Hematopoietic multipotent progenitor cell treated with erythropoietin and hydrocortisone succinate and interleukin-3 and kit ligand, for 17 days (in vitro differentiated cells): ENCODE results near the gene IQCE.

Experiments used
- DNase-seq: peaks from one replicate; pipeline ENCODE4 v3.0.0-alpha.2; 2015; ENCODE audit warnings: low spot score

IQCE gene

DNA sequence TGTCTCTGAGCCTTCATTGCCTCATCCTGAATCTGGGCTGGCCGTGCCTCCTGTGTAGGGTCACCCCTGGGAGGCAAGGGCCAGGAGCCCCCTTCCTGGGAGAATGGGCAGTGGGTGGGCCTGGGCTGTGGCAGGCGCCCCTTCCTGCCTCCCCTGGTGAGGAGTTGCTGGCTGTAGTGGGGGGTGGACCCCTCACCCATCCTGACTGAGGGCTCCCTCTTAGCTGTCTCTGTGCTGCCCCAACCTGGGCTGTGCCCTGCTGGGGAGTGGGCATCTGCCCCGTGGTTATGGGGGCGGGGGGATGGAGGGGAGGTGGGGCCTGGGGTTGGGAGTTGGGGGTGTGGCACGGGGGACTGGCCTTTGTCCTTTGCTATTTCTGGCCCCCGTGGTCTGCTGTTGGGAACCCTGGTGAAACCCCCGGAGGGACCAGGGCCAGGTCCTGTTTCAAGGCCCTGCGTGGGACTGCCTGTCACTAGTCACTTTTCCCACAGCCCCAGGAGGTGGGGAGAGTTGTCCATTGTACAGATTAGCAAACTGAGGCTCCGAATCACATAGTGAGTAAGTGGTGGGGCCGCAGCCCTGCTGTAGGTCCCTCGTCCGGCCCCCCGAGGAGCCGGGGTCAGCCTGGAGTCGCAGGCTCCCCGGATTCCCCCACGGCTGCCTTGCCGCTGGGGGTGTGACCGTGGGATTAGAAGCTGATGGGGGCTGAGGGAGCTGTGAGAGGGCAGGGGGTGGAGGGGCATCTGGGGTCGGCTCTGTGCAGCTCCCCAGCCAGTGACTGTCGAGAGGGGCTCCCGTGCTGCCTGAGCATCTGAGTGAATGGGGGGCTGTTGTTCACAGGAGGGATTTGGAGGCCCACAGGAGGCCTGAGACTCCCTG, 75.7 kb downstream of the IQCE start:
- DNase-seq: no peak

DNA sequence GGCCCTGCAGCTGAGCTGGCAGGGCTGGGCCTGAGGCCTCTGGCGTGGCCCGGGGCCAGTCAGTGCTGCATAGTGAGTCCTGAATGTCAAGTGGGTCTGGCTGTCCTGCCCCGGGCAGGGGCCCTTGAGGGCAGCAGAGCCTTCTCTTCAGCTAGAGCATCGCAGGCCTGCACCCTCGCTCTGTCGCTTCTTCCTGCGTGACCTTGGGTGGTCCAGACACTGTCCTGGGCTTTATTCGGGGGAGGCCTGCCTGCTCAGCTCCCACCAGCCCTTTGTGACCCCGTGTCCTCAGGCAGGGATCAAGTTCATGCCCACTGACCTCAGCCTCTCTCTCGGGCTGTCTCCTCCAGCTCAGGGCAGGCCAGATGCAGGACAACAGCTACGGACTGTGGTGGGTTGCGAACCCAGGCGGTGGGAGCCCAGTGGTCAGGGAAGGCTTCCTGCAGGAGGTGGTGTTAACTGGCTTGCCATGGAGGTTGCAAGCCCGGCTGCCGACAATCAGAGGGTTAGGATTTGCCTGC, 76.4 kb downstream of the IQCE start:
- no peak for DNase-seq

DNA sequence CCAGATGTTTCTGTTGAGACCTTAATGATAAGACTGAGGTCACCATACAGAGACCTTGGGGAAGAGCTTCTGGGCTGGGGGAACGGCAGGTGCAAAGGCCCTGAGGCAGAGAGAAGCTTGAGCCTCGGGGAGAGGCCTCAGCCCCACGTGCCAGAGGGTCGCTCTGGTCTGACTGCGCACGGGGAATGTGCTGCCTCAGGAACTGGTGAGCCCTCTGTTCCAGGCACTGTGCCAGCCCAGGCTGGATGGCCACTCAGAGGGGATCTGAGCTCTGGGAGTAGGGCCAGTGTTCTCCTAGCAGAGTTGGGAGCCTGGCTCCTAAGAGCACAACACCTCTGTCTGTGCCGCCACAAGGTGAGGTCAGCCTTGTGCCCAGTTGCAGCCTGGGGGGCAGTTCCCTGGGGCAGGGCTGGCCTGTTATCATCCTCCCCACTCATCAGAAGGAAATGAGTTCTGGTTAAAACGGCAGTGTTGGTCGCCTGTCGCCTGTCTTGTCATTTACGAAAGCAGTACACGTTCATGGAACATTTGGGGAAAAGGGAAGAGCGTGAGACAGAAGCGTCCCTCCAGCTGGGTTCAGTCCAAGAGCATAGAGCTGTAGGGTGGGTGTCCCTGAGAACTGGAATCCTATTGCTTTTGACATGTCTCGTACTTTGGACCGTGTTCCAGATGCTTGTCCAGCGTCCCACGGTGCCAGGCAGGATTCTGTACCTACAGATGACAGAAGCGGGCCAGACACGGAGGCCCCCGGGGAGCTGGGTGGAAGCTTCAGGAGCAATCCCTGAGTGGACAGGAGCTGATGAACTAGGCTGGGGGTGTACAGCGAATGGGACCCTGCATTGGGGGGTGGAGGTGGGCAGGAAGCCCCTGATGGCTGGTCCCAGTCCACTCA, 77.3 kb downstream of the IQCE start:
- no peak for DNase-seq

DNA sequence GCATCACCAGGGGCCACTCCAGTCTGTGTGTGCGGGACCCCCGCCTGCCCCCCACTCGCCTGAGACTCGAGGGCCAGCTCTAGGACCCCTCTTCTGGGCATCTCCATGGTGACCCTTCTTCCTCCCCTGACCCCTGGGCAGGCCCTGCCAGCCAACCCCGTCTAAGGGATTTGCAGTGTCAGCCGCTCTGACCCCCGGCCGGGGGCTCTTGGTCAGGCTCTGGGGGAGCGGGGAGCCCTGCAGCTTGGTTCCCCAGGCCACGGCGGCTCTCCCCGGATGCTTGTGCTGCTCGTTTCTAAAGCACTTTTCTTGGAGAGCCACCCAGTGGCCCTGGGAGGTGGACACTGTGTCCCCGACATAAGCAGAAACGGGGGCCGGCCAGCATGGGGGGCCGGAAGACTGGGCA, 78.3 kb downstream of the IQCE start:
- DNase-seq: no peak

DNA sequence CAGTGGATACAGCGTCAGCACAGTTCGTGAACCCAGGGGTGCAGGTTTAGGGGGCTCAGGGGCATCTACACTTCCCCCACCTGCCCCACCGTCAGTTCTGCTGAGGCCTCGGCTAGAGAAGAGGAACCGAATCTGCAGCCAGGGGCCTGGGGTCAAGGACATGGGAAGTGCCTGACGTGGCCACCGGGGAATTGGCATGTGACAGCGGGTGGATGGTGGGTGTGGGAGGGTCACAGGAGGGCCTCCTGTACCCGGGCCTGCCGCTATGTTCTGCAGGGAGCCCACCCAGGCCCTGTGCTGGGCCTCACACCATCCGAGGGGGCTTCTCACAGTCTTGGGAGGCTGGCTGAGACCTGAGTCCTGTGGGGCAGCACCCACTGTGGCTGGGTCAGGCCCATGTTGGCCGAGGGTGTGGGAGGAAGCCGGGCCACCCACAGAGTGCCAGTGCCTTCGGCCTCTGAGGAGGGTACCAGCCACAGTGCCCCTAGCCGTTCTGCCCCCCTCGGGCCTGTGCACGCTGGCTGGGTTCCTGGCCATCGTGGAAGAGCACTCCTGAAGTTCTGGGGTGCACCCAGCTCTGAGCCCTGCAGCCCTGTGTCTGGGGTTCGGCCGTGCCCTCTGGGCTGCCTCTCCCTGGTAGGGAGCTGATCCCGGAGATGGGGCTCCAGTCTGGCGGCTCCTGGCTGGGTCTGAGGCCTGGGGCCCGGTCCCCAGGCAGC, 78.9 kb downstream of the IQCE start:
- no peak for DNase-seq

DNA sequence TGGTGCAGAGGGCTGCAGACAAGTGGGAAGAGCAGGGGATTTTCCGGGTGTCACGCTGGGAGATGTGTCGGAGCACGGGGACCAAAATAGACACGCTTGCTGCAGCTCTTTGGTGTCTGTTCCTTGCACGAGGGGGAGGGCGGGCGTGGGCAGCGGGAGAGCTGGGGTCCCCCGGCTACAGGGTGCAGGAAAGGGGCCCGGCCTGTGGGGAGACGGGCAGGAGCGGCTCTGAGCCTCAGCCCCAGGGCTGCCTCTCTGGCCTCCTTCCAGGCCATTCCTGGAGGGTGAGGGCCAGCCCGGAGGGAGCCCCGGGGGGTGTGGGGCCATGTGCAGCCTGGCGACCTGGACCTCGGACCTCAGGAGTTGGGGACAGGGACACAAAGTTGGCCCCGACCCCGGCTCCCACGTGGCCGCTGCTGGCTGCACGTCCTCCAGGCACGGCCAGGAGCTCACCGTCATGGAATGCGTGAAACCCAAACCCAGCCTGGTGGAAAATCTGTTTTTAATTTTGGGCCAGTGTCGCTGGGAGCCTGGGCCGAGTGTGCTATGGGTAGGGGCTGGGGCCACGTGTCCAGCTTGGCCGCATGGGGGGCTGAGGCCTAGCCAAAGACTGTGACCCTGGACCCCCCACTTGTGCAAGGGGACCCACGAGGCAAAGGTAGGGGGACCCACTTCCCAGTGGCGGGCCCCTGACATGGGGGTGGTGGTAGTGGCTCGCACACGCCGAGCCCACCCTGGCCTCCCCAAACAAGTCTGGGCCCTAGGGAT, 79.6 kb downstream of the IQCE start:
- no peak for DNase-seq

DNA sequence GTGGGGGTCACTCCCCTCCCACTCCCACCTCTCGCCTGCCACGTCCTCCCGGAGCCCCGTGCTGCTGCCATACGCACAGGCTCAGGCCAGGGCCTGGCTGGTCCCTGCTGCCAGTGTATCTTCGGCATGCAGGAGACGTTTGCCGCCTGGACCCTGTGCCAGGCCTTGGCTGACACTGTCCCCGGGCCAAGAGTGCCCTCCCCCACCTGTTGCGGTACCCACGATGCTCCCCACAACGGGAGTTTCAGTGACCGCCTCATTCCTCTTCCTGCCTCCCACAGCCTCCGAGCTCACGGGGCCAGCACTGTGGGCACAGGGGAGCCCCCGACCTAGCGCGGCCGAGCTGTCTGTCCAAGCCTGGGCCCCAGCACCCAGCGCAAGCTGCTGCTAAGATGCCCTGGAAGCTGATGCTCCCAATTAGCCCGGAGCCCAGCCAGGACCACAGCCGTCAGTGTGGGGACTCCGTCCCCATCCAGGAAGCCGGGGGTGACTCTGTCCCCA, 80.5 kb downstream of the IQCE start:
- no peak for DNase-seq

DNA sequence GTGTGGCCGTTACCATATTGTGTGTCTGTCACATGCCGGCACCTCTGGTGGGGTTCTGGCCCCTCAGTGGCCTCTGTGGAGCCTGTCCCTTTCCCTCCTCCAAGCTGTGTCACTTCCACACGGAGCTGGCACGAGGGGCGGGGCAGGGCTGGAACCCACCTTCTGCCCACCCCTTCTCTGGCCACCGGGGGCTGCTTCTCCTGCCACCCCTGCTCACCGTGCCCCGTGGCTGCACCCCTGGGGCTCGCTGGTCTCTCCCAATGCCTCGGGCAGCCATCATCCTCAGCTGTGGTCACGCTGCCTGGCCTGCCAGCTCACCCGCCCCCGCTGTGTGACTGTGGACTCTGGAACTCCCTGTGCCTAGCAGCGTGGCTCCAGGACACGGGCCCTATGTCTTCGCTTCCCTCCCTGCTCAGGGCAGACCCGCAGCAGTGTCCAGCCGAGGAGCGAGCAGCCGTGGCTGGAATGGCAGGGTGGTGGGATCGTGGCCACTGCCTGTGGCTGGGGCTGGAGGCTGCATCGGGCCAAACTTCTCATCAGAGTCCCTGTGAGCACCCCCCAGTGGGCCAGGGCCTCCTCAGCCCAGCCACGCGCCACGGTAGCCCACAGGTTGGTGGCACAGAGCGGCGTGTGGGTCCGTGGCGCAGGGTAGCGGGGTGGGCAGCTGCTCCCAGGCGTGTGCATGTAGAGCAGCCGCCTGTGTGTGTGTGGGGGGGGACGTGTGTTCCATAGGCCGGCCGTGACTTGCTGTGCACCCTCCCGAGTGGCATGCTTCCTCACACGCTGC, 81.1 kb downstream of the IQCE start:
- DNase-seq: no peak

DNA sequence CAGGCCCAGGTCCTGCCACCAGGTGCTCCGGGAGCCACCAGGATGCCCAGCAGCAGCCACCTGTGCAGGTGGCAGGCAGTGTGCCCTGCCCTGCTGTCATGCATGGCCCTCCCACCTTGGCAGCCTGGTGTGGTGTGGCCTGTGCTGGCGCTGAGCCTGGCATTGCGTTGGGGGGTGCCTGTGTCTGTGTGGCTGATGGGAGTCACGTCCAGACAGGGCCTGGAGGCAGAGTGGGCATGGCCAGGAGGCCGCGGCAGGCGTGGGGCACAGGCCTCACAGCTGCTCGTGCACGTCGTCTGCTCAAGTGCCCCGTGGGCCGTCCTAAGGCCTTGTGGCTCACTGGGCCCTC, 81.7 kb downstream of the IQCE start:
- no peak for DNase-seq

DNA sequence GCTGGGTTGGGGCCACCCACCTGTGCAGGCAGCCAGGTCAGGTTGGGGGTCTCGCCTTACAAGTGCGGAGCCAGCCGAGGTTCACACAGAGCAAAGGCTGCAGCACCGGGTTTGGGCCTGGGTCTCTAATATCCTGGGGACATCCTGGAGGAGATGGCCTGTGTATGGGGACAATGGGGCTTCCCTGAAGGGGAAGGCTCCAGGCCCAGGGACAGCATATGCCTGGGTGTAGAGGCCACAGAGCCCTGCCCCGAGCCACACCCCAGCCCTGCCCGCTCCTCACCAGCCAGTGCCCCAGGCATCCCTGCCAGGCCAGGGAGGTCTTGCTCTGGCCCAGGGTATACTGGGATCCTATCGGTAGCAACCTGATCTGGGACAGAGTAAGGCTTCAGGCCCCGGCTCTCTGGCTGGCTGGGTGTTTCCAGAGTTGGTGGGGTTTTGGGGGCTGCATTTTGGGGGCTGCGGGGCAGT, 82.1 kb downstream of the IQCE start:
- DNase-seq: no peak

DNA sequence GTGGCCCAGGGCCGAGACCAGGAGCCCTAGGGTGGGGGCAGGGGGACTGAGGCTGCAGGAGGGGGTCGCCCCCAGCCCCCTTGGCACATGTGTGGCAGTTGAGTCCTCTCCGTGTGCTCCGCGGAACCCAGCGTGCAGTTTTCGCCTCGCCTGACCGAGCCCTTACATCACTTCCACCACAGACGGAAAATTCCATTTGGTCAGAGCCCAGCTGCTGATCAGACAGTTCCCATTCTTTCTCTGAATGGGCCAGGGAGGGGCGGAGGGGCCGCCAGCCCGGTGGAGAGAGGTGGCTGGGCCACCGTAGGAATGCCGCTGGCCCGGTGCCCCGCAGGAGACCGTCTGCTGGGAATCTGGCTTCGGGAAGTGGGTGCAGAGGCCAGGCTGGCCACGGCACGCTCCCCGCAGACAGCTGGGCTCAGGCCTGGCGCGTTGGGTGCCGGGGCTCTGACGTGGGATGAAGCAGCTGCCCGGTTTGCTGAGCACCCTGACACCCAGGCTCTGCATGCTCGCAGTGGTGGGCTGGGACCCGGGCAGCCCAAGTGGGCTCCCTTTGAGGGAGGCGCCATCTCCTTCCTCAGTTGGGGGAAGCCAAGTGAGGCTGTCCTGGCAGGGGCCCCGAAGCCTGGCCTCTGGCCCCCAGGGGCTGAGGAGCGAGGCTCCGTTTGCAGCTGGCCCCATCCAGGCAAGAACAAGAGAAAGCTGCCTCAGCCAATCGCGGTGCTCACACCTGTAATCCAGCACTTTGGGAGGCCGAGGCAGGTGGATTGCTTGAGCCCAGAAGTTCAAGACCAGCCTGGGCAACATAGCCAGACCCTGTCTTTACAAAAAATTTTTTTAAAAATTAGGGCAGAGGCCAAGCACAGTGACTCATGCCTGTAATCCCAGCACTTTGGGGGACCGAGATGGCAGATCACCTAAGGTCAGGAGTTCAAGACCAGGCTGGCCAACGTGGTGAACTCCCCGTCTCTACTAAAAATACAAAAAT, 82.9 kb downstream of the IQCE start:
- no peak for DNase-seq

DNA sequence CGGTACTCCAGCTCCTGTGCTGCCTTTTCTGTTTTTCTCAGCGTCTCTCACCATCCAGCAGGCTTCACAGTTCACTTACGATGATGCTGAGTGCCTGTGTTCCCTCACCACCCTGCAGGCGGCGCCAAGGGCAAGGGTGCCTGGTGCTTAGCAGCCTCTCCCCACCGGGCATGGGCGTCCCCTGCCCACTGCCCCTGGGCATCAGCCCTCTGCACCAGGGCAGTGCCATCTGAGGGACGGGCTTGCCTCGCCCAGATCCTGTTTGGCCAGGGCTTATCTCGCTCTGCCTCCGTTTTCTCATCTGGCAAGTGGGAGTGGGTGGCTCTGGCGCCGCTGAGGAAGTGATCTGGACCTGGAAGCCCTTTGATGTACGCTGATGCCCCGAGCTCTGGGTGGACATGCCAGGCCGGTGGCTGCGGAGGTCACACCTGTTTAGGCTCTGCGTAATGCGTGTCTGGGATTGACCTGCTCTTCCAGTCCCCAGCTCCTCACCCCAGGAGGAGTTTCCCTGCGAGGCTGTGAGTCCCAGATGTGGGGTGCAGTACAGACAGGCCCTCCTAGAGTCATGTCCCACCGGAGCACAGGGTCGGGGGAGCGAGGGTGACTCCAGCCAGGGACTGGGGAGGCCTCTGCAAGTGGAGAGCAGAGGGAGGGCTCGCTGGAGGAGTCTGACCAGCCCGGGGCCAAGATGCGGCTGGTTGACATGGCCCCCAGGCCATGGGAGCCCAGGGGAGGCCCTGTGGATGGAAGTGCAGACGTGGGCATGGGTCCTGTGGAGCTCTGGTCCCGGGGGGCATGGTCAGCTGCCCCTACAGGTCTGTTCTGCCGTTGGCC, 84.8 kb downstream of the IQCE start:
- DNase-seq: no peak

DNA sequence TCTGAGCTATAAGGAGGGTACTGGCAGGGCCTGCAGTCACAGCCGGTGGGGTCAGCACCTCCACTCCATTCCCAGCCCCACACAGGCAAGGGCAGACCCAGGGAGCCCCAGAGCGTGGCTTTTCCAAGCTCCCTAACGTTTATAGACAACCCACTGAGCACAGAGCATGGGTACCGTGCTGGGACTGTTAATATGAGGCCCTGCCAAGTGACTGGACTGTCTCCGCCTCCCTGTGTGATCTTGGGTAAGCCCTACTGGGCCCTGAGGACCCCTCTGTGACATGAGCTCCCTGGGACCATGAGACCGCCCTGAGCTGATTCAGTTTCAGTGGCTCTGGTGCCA, 85.4 kb downstream of the IQCE start:
- DNase-seq: no peak

DNA sequence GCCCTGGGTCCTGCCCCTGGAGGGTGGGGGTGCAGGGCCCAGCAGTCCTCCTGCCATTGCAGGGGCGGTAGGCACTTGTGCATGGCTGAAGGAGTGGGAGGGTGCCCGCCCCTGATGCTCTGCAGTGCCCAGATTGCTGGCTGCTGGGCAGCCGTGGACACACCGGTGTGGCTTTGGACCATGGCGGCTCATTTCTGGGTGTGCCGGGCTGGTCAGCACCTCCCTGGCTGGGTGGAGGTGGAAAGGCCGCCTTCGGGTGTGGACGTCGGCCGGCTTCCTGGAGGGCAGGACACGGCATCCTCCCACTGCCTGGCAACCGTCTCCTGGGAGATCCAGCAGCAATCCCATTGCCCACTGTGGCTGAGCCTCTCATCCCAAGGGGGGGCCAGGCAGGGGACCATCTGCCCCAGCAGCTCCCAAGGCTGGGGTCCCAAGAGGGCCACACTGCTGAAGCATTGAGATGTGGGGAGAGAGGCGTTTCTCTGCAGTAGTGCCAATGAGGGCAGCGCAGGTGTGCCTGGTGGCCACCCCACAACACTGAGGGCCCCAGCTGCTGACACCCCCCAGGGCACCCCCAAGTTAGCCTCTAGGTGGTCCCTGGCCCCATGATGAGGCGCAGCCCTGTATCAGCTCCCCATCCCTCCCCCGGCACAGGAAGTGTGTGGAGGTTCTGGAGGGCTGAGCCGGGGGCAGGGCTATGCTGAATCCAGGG, 85.9 kb downstream of the IQCE start:
- DNase-seq: no peak

DNA sequence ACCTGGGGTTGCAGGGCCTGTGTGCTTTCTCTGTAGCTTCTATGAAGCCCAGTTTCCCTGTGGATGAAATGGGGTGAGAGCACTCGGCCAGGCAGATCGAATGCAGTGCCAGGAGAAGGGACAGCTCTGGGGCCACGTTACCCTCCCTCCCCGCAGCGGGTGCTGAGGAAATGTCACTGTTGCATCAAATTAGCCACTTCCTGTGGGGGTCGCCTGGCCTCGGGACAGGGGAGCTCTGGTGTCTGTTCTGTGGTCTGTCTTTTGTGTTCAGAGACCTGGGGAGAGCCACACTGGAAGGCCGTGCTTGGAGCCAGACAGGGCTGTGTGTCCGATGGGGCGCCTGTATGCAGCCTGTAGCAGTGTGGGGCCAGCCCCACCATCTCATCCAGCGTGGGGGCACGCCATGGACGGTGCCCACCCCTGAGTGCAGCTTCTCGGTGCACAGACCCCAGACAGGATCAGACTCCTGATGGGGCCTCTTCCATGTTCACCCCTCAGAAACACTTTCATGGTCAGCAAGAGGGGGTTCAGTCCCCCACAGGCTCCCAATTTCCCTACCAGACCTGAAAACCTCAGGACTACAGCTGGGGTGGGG, 86.6 kb downstream of the IQCE start:
- DNase-seq: no peak

DNA sequence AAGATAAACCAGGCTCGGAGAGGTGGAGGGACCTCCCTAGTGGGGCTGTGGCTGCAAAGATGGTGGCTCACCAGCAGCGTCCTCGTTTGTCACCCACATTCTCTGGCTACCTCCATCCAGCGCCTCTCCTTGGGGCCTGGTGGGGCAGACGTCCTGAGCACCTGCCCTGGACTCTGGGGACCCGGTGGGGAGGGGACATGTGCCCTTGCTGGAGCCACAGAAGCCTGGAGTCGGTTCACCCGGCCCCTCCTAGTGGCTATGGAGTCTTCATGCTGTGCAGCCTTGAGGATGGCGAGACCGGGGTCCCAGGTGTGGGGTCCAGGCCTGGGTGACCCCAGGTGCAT, 87.5 kb downstream of the IQCE start:
- no peak for DNase-seq
